Mesothelial cell of epicardium (in vitro differentiated cells): Measurements from ENCODE around the gene RRM2. TPM values are rescaled to one million over a fixed set of nuclear protein-coding genes. Genes with fewer than 3 reads are reported as not detected.

Experiments
- DNase-seq, 2 experiments: peaks; one replicate each; pipeline ENCODE4 v3.0.0; 2021; ENCODE audit warnings: low spot score in 2 of 2; ENCODE audit not compliant: unreplicated experiment in 2 of 2
- H3K27ac Mint-ChIP-seq: 2 replicates; pipeline ENCODE4 v1.8.0; 2021; ENCODE audit warnings: mixed read lengths
- H3K27me3 Mint-ChIP-seq: 2 replicates; pipeline ENCODE4 v1.8.0; 2021; ENCODE audit warnings: low read depth, mixed read lengths
- H3K36me3 Mint-ChIP-seq: 2 replicates; pipeline ENCODE4 v1.8.0; 2021; ENCODE audit warnings: mixed read lengths
- H3K4me1 Mint-ChIP-seq: 2 replicates; pipeline ENCODE4 v1.8.0; 2021; ENCODE audit warnings: mixed read lengths
- H3K4me3 Mint-ChIP-seq: 2 replicates; pipeline ENCODE4 v1.8.0; 2021; ENCODE audit warnings: mild to moderate bottlenecking, moderate library complexity, mixed read lengths
- H3K9me3 Mint-ChIP-seq: 2 replicates; pipeline ENCODE4 v1.8.0; 2021; ENCODE audit warnings: mixed read lengths
- total RNA-seq: library from RNA; stranded (reverse); gene quantifications from 3 replicates; pipeline ENCODE4 v1.2.1, GENCODE V29; 2021
- TF ChIP-seq, protein P1 (sequence below): fragments of 200-600 bp; sonication (generic); IDR thresholded peaks from one replicate; pipeline ENCODE4 v1.5.0; 2021; ENCODE audit warnings: antibody characterized with exemption; ENCODE audit not compliant: unreplicated experiment

RRM2 gene
- total RNA-seq = 30.8 to 35.7 TPM (median 32.7 TPM) in 3 replicates

GRCh38 chr2:10122500-10123280 lies at the start of gene RRM2:
Gene RRM2 (plus strand): TSS chr2:10122739. CDS start chr2:10122799, 60 bp downstream.
- TF ChIP-seq, protein P1, sequence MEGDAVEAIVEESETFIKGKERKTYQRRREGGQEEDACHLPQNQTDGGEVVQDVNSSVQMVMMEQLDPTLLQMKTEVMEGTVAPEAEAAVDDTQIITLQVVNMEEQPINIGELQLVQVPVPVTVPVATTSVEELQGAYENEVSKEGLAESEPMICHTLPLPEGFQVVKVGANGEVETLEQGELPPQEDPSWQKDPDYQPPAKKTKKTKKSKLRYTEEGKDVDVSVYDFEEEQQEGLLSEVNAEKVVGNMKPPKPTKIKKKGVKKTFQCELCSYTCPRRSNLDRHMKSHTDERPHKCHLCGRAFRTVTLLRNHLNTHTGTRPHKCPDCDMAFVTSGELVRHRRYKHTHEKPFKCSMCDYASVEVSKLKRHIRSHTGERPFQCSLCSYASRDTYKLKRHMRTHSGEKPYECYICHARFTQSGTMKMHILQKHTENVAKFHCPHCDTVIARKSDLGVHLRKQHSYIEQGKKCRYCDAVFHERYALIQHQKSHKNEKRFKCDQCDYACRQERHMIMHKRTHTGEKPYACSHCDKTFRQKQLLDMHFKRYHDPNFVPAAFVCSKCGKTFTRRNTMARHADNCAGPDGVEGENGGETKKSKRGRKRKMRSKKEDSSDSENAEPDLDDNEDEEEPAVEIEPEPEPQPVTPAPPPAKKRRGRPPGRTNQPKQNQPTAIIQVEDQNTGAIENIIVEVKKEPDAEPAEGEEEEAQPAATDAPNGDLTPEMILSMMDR = no peak
- Mint-ChIP-seq H3K27me3 (peaks cover 6% of the 10 kb centered on the region), H3K4me1 (peaks cover 42% of the 10 kb centered on the region), H3K4me3 (peak within 1 kb of the TSS; percentile 92), H3K9me3 (no peaks in the 10 kb centered on the region), H3K36me3 (peaks cover 3% of the 10 kb centered on the region), H3K27ac (peak within 1 kb of the TSS; percentile 52)
- peak; percentile 87 to 93 for DNase-seq

DNA sequence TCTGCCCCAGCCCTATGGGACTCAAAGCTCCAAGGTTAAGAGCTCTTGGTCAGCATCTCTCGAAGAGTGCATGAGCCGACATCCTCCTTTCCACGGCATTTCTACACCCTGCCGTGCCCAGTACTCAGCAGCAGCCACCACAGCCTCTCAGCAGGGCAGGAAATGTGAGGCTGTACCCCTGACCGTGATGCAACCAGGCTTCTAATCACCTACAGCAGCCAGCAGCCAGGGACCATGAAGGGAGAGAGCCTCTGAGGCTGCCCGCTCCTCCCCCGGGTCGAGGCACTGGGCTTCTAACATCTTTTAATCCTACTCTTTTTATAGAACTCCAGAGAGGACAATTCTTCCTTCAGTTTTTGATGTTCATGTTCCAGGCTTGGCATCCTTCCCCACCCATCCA lies 48.8 kb upstream of the RRM2 start:
- Mint-ChIP-seq H3K4me1 (peaks cover 4% of the 10 kb centered on the region), H3K9me3 (no peaks in the 10 kb centered on the region), H3K27me3 (peaks cover 55% of the 10 kb centered on the region), H3K27ac (no peak overlapping the region), H3K4me3 (no peak overlapping the region), H3K36me3 (no peaks in the 10 kb centered on the region)
- no peak for DNase-seq
- TF ChIP-seq, protein P1 = no peak

GRCh38 chr2:10075101-10075500 lies 47.4 kb upstream of the RRM2 start:
- no peaks in the 10 kb centered on the region for H3K36me3 Mint-ChIP-seq
- peaks cover 62% of the 10 kb centered on the region for H3K27me3 Mint-ChIP-seq
- no peak overlapping the region for H3K4me3 Mint-ChIP-seq
- DNase-seq = no peak
- no peaks in the 10 kb centered on the region for H3K9me3 Mint-ChIP-seq
- no peak overlapping the region for H3K27ac Mint-ChIP-seq
- TF ChIP-seq, protein P1 = no peak
- peaks cover 9% of the 10 kb centered on the region for H3K4me1 Mint-ChIP-seq

- no peak for DNase-seq
- H3K4me1 Mint-ChIP-seq = peaks cover 9% of the 10 kb centered on the region
- no peak overlapping the region for H3K27ac Mint-ChIP-seq
- no peaks in the 10 kb centered on the region for H3K9me3 Mint-ChIP-seq
- no peak overlapping the region for H3K4me3 Mint-ChIP-seq
- H3K36me3 Mint-ChIP-seq = no peaks in the 10 kb centered on the region
- H3K27me3 Mint-ChIP-seq = peaks cover 65% of the 10 kb centered on the region
- TF ChIP-seq, protein P1 = no peak
Observed at GRCh38 chr2:10075571-10076209, 46.8 kb upstream of the RRM2 start.

- Mint-ChIP-seq H3K4me1 (peaks cover 15% of the 10 kb centered on the region), H3K27me3 (peaks cover 73% of the 10 kb centered on the region), H3K9me3 (no peaks in the 10 kb centered on the region), H3K36me3 (no peaks in the 10 kb centered on the region), H3K27ac (no peak overlapping the region), H3K4me3 (no peak overlapping the region)
- TF ChIP-seq, protein P1 = no peak
- no peak for DNase-seq
Observed at GRCh38 chr2:10076511-10076910, 46.0 kb upstream of the RRM2 start.
